ENCODE data around the gene LDLRAD3. TPM values are rescaled to one million over a fixed set of nuclear protein-coding genes. Genes with fewer than 3 reads are reported as not detected.

LDLRAD3 gene
- total RNA-seq, 3 donors from 2014 or later (not counting 1 experiment from before 2014, with no cell fraction given): 1.0 to 1.5 (median 1.2) TPM

DNA sequence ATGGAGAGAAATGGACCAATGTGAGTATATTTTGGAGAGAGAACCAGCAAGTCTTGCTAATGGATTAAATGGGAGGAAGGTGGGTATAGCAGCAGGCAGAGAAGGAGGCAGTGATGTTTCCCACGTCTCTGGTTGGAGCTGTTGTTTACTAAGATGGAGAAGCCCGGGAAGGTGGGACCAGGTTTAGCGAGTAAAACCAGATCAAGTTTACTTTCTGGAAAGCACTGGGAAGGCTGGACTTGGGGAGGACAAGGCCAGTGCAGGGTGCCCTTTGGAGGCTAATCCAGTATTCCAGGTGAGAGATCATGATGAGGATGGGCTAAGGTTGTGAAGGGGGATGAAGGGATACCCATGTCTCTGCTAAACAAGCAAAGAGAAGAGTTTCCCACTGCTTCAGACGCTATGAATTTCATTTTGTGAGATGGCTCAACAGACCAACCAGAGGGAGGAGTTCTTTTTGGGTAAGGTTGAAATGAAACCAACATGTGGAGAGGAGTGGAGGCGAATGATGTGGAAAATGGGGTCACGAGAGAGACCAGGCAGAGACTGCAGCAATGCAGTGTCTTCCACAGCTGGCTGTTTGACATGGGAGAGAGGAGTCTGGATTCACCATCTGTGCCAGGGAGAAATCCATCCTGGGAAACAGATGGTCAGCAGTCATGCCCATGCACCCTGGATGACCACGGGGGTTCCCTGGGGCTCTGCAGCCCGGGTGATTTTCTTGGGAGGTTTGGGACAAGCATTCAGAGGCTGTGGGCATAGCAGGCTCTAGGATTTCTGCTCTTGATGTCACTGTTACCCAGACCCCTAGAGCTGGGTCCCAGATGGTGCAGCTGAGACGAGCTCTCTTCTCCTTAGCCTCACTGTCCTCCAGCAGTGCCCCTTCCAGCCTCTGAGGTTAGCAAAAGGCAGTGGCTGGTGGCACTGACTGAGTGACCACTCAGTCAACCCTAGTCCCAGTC, 320.4 kb downstream of the LDLRAD3 start:
- intact Hi-C loops (cut with micrococcal nuclease): no loop called here
- H3K4me3 Mint-ChIP-seq: no peak overlapping the region

DNA sequence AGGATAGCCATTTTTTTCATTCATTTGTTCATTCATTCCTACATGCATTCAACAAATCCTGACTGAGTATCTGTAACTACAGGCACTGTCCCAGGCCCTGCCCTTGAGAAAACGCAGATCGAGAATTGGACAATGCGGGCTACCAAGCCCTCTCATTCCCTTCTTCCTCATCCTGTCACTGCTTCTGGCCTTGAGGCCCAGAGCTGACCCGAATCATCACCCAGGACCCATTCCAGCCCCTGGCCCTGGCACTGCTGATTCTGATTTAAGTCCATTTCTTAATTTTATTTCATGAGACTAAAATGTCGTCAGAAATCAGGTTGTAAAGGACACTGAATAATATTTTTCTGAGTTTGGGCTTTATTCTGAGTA, 321.1 kb downstream of the LDLRAD3 start:
- peaks cover 2% of the 10 kb centered on the region for H3K27me3 ChIP-seq (ENCODE audit: control insufficient read depth, insufficient read depth, low read length)
- H3K9me3 ChIP-seq (ENCODE audit: control insufficient read depth, insufficient read depth, low read length): no peaks in the 10 kb centered on the region
- TF ChIP-seq CTCF (IDR thresholded peaks at IDR 0.05): no peak
- WGBS (ENCODE audit: insufficient coverage): 79% methylated on average over 5 of the region's 5 CpGs
- H3K4me3 ChIP-seq (ENCODE audit: low read length): no peak overlapping the region
- Mint-ChIP-seq H3K27ac (no peak overlapping the region), H3K9me3 (no peaks in the 10 kb centered on the region), H3K27me3 (ENCODE audit: low read depth in 2 of 2) (peaks cover 18 to 29% of the 10 kb centered on the region in 2 donors), H3K36me3 (no peaks in the 10 kb centered on the region), H3K4me1 (no peaks in the 10 kb centered on the region), H3K4me3 (no peak overlapping the region)
- intact Hi-C loops (cut with micrococcal nuclease): no loop called here
- no peak for ATAC-seq
- no peak for DNase-seq
- H3K4me1 ChIP-seq (ENCODE audit: control insufficient read depth, insufficient read depth, low read length): no peaks in the 10 kb centered on the region
- no peaks in the 10 kb centered on the region for H3K36me3 ChIP-seq (ENCODE audit: control insufficient read depth, insufficient read depth, low read length)
- H3K27ac ChIP-seq (ENCODE audit: low read length): no peak overlapping the region

More for the DNA sequence above, 320.4 kb downstream of the LDLRAD3 start:
- Histone ChIP-seq H3K27me3 (ENCODE audit: control insufficient read depth, insufficient read depth, low read length) (peaks cover 2% of the 10 kb centered on the region), H3K4me3 (ENCODE audit: low read length) (no peak overlapping the region), H3K4me1 (ENCODE audit: control insufficient read depth, insufficient read depth, low read length) (no peaks in the 10 kb centered on the region), H3K9me3 (ENCODE audit: control insufficient read depth, insufficient read depth, low read length) (no peaks in the 10 kb centered on the region), H3K27ac (ENCODE audit: low read length) (no peak overlapping the region), H3K36me3 (ENCODE audit: control insufficient read depth, insufficient read depth, low read length) (no peaks in the 10 kb centered on the region)
- Mint-ChIP-seq H3K36me3 (no peaks in the 10 kb centered on the region), H3K27ac (no peak overlapping the region), H3K9me3 (no peaks in the 10 kb centered on the region), H3K4me1 (no peaks in the 10 kb centered on the region), H3K27me3 (ENCODE audit: low read depth in 2 of 2) (peaks cover 20 to 30% of the 10 kb centered on the region in 2 donors)
- 75% methylated on average over 9 of the region's 9 CpGs for WGBS (ENCODE audit: insufficient coverage)
- DNase-seq (no peak), ATAC-seq (no peak)
- no peak for TF ChIP-seq CTCF (IDR thresholded peaks at IDR 0.05)

DNA sequence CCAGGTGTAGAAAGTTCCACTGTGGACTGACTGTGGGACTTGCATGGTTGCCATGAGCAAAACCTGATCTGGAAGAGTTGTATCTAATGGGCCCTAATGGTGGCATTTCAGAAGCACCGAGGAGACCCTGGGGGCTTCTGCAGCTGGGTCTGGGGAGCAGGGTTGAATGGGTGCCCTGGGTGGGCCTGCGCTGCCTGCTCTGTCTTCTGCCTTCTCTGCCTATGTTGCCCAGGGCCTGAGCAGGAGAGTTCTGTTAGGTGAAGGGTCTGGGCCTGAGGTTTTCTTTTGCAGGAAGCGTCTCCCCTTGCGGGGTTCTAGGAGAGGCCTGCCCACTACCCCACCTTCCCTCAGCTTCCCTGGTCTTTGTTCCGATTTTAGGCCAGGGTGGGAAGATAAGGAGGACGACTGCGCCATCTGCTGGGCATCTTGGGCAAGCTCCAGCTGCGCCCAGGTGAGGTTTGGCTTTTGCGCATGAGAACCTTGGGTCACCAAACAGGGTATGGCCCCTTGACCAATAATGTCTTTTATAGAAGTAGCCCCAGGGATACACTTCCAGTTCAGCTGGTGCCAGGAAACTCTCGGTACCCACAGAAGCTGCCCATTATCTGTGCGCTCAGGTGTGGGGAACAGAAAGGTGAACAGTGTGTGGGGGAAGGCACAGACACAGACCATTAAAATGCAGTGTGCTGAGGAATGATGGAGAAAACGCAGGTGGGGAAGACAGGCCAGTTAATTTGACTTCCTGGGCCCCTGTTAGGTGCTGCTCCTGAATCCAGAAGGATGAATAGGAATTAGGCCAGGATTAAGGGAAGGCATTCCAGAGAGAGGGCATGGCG, 322.1 kb downstream of the LDLRAD3 start:
- H3K4me3 Mint-ChIP-seq: no peak overlapping the region
- DNase-seq (peak; percentile 40 to 74), ATAC-seq (peak; percentile 55 to 80 (median 57))
- 41% methylated on average over 11 of the region's 13 CpGs for WGBS (ENCODE audit: insufficient coverage)
- no peak overlapping the region for H3K27ac Mint-ChIP-seq
- intact Hi-C loops (cut with micrococcal nuclease): loop anchor here (1.0 kb wide), 1 partner anchor 650 kb away; no protein-coding TSS in a partner anchor
- TF ChIP-seq CTCF (IDR thresholded peaks at IDR 0.05): peak; percentile 67
- Histone ChIP-seq H3K4me3 (ENCODE audit: low read length) (no peak overlapping the region), H3K36me3 (ENCODE audit: control insufficient read depth, insufficient read depth, low read length) (peaks cover 2% of the 10 kb centered on the region), H3K4me1 (ENCODE audit: control insufficient read depth, insufficient read depth, low read length) (no peaks in the 10 kb centered on the region), H3K27ac (ENCODE audit: low read length) (no peak overlapping the region), H3K27me3 (ENCODE audit: control insufficient read depth, insufficient read depth, low read length) (peaks cover 2% of the 10 kb centered on the region), H3K9me3 (ENCODE audit: control insufficient read depth, insufficient read depth, low read length) (no peaks in the 10 kb centered on the region)
- no peaks in the 10 kb centered on the region for H3K36me3 Mint-ChIP-seq
- no peaks in the 10 kb centered on the region for H3K4me1 Mint-ChIP-seq
- H3K27me3 Mint-ChIP-seq (ENCODE audit: low read depth in 2 of 2): peaks cover 14 to 19% of the 10 kb centered on the region in 2 donors
- no peaks in the 10 kb centered on the region for H3K9me3 Mint-ChIP-seq

Data from natural killer cell (primary cell).